ENCODE measurements around the gene MORN3. TPM values are rescaled to one million over a fixed set of nuclear protein-coding genes. Genes with fewer than 3 reads are reported as not detected.

The MORN3 gene
- total RNA-seq, 6 experiments from 2014 or later = 0.14 to 0.40 (median 0.23) TPM; not detected in 1

DNA sequence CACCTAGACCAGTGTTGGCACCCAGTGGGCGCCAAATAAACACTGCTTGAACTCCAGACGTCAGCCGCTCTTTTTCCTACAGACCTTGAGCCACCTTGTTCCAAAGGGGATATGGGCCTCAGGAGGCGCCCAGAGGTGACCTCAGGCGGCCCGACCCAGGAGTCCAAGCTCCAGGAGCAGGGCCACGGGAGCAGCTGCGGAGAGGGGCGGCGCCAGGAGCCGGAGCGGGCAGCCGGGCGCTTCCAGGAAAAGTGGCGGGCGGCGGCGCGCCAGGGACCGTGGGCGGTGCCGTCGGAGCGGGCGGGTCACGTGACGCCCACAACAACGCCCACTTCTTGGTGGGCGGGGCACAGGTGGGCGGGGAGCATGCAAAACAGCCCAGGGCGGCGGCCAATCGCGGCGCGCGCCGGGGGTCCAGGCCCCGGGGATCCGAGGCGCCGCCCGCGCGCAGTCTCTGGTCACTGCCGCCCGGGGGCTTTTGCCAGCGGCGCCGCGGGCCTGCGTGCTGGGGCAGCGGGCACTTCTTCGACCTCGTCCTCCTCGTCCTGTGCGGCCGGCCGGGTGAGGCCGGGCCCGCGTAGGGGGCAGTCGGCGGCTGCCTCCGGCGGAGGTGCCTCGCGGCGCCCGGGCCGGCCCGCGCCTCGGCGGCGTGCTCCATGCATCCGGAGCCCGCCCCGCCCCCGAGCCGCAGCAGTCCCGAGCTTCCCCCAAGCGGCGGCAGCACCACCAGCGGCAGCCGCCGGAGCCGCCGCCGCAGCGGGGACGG lies 43.2 kb downstream of the MORN3 start, which contains the start of gene ORAI1:
TSS of gene ORAI1 (plus strand) at position 444 of the 766 bp plus-strand sequence.
- Mint-ChIP-seq H3K27ac (peak within 1 kb of the TSS; percentile 89), H3K4me1 (ENCODE audit: low read depth) (peaks cover 37% of the 10 kb centered on the region), H3K36me3 (ENCODE audit: low read depth) (peaks cover 9% of the 10 kb centered on the region; the same call in 1 of the 2 replicates), H3K4me3 (peak within 1 kb of the TSS; percentile 93), H3K27me3 (ENCODE audit: insufficient read depth) (peaks cover 3% of the 10 kb centered on the region; the same call in 1 of the 2 replicates), H3K9me3 (no peaks in the 10 kb centered on the region)
- DNase-seq = peak; percentile 91
- TF ChIP-seq, protein P1, sequence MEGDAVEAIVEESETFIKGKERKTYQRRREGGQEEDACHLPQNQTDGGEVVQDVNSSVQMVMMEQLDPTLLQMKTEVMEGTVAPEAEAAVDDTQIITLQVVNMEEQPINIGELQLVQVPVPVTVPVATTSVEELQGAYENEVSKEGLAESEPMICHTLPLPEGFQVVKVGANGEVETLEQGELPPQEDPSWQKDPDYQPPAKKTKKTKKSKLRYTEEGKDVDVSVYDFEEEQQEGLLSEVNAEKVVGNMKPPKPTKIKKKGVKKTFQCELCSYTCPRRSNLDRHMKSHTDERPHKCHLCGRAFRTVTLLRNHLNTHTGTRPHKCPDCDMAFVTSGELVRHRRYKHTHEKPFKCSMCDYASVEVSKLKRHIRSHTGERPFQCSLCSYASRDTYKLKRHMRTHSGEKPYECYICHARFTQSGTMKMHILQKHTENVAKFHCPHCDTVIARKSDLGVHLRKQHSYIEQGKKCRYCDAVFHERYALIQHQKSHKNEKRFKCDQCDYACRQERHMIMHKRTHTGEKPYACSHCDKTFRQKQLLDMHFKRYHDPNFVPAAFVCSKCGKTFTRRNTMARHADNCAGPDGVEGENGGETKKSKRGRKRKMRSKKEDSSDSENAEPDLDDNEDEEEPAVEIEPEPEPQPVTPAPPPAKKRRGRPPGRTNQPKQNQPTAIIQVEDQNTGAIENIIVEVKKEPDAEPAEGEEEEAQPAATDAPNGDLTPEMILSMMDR (IDR thresholded peaks at IDR 0.05) = no peak; the same call in 1 of the 2 replicates

DNA sequence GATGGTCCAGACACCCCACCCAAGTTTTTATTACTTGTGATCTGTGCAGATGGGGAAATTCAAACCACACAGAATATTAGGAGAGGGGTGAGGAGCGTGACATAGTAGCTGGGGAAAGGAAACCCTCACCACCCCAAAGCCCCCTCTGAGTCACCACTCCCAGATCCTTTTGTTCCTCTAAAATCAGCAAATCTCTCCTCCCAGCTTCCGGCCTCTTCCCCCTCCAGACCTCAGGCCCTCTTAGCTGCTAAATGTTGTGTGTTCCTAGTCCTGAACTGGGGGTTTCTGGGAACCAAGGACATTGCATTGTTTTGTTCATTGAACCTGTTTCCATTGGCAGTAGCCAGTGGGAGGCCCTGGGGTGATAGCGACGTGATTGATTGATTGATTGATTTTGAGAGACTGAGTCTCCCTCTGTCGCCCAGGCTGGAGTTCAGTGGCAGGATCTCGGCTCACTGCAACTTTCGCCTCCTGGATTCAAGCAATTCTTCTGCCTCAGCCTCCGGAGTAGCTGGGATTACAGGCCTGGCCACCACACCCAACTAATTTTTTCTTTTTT lies 49.0 kb downstream of the MORN3 start:
- DNase-seq = no peak

DNA sequence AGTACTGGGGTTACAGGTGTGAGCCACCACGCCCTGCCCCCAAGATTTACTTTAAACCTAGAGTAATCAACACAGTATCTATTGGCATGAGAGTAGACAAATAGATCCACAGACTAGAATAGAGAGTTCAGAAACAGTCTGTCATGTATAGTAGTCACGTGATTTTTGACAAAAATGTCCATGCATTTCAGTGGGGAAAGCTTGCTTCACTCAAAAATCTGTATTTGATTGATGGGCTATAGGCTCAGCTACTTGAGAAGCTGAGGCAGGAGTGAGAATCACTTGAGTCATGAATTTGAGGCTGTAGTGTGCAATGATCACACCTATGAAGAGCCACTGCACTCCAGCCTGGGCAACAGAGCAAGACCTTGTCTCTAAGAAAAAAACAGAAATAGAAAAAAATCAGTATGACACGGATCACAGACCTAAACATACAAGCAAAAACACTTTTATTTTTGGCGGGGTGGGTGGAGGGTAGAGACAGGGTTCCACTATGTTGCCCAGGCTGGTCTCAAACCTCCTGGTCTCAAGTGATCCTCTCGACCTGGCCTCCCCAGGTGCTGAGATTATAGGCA lies 50.7 kb downstream of the MORN3 start:
- H3K4me1 Mint-ChIP-seq (ENCODE audit: low read depth) = peaks cover 11% of the 10 kb centered on the region
- H3K27ac Mint-ChIP-seq = no peak overlapping the region
- TF ChIP-seq, protein P1 (IDR thresholded peaks at IDR 0.05) = no peak
- H3K36me3 Mint-ChIP-seq (ENCODE audit: low read depth) = no peaks in the 10 kb centered on the region
- H3K9me3 Mint-ChIP-seq = no peaks in the 10 kb centered on the region
- no peak for DNase-seq
- no peak overlapping the region for H3K4me3 Mint-ChIP-seq
- H3K27me3 Mint-ChIP-seq (ENCODE audit: insufficient read depth) = peaks cover 5% of the 10 kb centered on the region; the same call in 1 of the 2 replicates

More for the DNA sequence above, 49.0 kb downstream of the MORN3 start:
- no peak overlapping the region for H3K27ac Mint-ChIP-seq
- H3K9me3 Mint-ChIP-seq = no peaks in the 10 kb centered on the region
- H3K4me3 Mint-ChIP-seq = no peak overlapping the region
- H3K4me1 Mint-ChIP-seq (ENCODE audit: low read depth) = peaks cover 16% of the 10 kb centered on the region
- no peaks in the 10 kb centered on the region for H3K36me3 Mint-ChIP-seq (ENCODE audit: low read depth)
- H3K27me3 Mint-ChIP-seq (ENCODE audit: insufficient read depth) = peaks cover 3% of the 10 kb centered on the region; the same call in 1 of the 2 replicates
- TF ChIP-seq, protein P1 (IDR thresholded peaks at IDR 0.05) = no peak

DNA sequence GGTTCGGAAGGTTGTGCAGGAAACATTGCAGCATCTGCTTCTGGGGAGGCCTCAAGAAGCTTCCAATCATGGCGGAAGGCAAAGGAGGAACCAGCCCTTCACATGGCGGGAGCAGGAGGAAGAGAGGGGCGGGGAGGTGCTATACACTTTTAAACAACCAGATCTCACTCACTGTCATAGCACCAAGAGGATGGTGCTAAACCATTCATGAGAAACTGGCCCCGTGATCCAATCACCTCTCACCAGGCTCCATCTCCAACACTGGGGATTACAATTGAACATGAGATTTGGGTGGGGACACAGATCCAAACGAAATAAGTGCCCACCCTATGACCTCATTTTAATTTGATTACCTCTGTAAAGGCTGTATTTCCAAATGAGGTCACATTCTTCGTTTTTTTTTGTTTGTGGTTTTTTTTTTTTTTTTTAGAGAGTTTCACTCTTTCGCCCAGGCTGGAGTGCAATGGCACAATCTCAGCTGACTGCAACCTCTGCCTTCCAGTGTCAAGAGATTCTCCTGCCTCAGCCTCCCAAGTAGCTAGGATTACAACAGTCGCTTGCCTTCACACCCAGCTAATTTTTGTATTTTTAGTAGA lies 54.5 kb downstream of the MORN3 start:
- no peak for DNase-seq
- Mint-ChIP-seq H3K4me3 (no peak overlapping the region), H3K4me1 (ENCODE audit: low read depth) (peaks cover 19% of the 10 kb centered on the region), H3K27ac (no peak overlapping the region), H3K9me3 (no peaks in the 10 kb centered on the region), H3K36me3 (ENCODE audit: low read depth) (no peaks in the 10 kb centered on the region), H3K27me3 (ENCODE audit: insufficient read depth) (peaks cover 2% of the 10 kb centered on the region; the same call in 1 of the 2 replicates)
- TF ChIP-seq, protein P1 (IDR thresholded peaks at IDR 0.05) = no peak

DNA sequence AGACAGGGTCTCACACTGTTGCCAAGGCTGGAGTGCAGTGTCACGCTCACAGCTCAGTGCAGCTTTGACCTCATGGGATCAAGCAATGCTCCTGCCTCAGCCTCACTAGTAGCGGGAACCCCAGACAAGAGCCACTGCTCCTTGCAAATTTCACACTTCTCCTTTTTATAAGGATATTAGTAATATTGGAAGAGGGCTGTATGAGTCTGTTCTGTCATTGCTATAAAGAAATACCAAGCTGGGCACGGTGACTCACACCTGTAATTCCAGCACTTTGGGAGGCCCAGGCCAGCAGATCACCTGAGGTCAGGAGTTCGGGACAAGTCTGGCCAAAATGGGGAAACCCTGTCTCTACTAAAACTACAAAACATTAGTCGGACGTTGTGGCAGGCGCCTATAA lies 56.0 kb downstream of the MORN3 start:
- no peaks in the 10 kb centered on the region for H3K36me3 Mint-ChIP-seq (ENCODE audit: low read depth)
- peaks cover 17% of the 10 kb centered on the region for H3K4me1 Mint-ChIP-seq (ENCODE audit: low read depth)
- H3K9me3 Mint-ChIP-seq = no peaks in the 10 kb centered on the region
- TF ChIP-seq, protein P1 (IDR thresholded peaks at IDR 0.05) = no peak
- H3K27me3 Mint-ChIP-seq (ENCODE audit: insufficient read depth) = peaks cover 4% of the 10 kb centered on the region
- DNase-seq = no peak
- no peak overlapping the region for H3K27ac Mint-ChIP-seq
- no peak overlapping the region for H3K4me3 Mint-ChIP-seq

All from HFFc6 (cell line).